IMR-90 (cell line): ENCODE results near the gene UNK.

ENCODE experiments used
- MAFK ChIP-seq: IDR thresholded peaks from 2 replicates; pipeline ENCODE4 v1.6.1; 2012; ENCODE audit warnings: low read depth, low read length, improper control_type of control experiment
- SMC3 ChIP-seq: fragments of 150-350 bp; IDR thresholded peaks from 2 replicates; pipeline ENCODE4 v1.6.1; 2016; ENCODE audit warnings: low read depth, mild to moderate bottlenecking, antibody characterized with exemption, low read length, moderate library complexity
- TF ChIP-seq, protein P1 (sequence below): conservative IDR thresholded peaks from 2 replicates; pipeline ENCODE4 v1.5.1; 2012; ENCODE audit warnings: mild to moderate bottlenecking, low read depth, low read length, improper control_type of control experiment

DNA sequence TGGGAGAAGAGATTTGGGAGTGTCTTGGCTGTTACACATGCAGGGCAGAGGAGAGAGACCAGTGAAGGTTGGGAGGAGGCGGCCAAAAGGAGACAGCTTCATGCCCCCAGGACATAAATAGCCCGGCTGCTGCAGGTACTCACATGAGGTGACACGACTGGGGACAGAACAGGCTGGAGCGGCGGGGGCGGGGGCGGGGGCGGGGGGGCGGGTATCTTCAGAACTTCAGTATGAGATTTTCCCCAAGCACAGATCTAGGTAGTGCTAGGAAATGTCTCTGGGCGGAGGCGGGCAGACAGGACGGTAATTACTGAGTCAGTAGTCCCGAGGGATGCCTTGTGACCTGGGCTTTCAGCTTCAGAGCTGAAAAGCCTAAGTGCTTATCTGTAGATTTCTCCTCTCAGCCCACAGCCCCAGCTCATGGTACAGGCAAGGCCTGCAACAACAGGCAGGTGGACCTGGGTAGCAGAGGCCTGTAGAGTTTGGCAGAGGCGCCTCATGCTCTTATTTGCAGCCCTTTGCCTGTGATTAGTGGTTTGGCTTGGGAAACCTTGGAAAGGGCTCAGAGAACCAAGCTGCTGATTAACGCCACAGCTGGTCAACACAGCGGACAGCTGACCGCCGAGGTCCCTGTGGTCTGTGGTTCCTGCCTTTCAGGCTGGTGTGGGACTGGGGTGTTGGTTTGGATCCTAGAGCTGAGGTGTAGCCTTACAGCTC lies 24.5 kb downstream of the UNK start:
- TF ChIP-seq, protein P1, sequence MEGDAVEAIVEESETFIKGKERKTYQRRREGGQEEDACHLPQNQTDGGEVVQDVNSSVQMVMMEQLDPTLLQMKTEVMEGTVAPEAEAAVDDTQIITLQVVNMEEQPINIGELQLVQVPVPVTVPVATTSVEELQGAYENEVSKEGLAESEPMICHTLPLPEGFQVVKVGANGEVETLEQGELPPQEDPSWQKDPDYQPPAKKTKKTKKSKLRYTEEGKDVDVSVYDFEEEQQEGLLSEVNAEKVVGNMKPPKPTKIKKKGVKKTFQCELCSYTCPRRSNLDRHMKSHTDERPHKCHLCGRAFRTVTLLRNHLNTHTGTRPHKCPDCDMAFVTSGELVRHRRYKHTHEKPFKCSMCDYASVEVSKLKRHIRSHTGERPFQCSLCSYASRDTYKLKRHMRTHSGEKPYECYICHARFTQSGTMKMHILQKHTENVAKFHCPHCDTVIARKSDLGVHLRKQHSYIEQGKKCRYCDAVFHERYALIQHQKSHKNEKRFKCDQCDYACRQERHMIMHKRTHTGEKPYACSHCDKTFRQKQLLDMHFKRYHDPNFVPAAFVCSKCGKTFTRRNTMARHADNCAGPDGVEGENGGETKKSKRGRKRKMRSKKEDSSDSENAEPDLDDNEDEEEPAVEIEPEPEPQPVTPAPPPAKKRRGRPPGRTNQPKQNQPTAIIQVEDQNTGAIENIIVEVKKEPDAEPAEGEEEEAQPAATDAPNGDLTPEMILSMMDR = no peak
- TF ChIP-seq MAFK (no peak), SMC3 (no peak)
